CD1c-positive myeloid dendritic cell (primary cell): ENCODE measurements around the gene KRT76.
A peak's percentile ranks its signal among the peaks of the same experiment; 100 is the strongest.
"Not testable (repeated sequence)": the region's sequence is repeated elsewhere in the genome, so short reads cannot be mapped to it uniquely, and the experiment has no call there.

Experiments
- DNase-seq: peaks from one replicate; pipeline ENCODE4 v3.0.0-alpha.2; 2016; ENCODE audit errors: extremely low spot score

KRT76 gene

GRCh38 chr12:52781399-52782082 is 4.4 kb upstream of the KRT76 start:
- DNase-seq: no peak

DNA sequence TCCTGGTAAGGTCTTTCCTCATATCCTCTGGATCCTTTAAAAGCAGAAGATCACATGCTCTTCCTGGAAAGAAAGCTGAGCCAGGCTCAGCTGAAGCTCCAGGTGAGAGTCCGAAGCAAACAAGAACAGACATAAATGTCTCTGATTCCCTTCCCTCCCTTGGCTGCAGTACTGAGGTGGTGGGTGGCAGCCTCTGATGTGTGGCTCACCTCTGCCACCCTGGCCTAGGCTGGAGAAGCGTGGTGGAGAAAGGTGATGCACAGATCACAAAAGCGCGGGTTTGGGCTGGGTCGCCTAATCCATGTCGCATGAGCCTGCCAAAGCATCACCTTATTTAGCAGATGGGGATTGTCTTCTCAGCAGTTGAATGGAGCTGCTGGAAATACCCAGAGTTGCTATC is 2.8 kb upstream of the KRT76 start:
- DNase-seq: no peak

DNA sequence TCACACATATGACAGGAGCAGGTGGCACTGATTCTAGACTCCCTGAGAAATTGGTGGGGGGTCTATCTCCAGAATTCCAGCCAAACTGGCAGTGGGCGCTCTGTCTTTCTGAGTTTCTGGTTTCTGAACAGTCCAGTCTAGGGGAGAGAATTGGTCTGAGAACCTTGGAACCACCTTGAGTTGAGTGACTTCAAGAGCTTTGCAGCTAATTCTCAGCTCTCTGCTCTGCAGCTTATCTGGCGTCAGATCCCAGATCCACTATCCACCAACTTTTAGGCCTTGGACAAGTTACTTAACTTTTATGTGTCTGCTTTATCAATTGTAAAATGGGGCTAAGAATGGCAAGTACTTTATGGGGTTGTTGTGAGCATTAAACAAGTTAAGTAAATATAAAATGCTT is 1.7 kb upstream of the KRT76 start:
- no peak for DNase-seq

DNA sequence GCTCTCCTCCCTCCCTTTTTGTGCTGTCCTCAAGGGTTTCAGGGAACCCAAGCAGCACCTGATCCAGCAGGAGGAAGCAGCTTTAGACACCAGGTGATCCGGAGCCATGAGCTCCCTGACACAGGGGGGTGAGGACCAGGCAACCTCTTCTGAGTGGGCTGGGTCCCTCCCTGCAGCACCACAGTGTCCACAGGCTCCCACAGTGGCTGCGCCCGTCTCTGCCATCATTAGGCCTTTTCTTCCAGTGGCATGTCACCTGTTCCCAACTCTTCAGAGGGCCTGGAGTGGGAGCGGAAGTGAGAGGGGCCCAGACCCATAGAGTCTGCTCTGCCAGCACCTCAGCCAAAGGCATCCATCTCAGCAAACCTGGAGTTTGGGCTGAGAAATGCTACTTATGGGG is 421 bp upstream of the KRT76 start:
- no peak for DNase-seq

DNA sequence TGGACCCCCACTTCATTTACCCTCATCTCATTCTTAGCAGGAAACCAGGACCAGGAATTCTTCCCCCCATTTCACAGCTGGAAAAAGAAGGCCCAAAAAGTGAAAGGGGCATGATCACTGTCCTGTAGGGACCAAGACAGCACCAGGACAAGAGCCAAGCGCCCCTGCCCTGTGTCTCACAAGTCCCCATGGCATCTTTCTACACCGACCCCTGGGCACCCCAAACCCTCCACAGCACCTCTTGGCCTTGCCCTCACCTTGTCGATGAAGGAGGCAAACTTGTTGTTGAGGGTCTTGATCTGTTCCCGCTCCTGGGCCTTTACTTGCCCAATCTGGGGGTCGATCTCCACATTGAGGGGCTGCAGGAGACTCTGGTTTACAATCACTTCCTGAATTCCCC is 710 bp downstream of the KRT76 start:
- DNase-seq: no peak

- no peak for DNase-seq
These were observed 2.4 kb downstream of the KRT76 start for GRCh38 chr12:52774629-52775250.

DNA sequence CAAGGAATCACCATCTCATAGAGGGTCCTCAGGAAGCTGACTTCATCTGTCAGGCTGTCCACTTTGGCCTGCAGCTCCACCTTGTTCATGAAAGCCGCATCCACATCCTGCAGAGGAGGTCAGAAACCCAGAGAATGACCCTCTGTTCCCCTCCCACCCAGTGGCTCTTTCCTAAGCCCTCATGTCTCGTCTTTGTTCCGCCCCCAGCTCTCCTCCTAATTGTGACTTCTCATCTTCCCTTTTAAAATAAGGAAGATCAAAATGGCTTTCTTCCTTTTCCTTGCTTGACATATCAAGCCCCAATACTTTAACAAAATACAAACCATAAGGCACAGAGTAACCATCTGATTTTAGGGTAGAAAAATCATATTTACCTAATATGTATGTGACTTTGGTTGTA is 4.4 kb downstream of the KRT76 start:
- peak; percentile 24 for DNase-seq

DNA sequence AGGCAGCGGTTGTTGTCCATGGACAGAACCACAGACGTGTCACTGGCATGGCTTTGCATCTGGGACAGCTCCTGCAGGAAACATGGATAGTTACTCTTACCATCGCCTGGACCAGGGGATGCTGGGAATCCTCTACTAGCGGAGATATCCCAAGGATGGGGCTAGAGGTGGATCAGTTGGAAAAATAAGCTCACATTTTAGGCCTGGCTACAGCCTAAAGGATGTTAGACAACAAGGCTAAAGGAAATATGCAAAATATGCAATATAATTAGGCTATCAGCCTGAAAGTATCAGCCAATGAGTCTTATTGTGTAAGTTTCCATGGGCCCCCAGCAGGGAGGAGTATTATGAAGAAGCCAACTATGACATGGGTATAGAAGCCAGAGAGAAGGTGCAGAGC is 5.0 kb downstream of the KRT76 start:
- no peak for DNase-seq

DNA sequence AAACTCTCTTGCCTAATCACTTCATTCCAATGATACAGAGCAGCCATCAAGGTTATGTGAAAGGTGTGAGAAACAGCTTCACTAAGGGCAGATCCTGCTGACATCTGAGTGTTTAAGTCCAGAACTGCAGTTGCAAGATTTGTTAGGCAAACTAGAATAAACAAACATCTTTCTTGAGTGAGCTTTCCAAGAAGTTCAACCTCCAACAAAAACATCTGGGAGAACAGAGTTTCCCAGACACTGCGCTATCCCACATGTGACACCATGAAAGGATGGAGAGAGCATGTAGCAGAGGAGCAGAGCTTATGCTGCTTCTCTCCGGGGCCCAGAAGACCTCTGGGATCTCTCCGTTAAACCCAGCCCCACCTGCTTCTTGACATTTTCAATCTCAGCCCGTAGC is 5.6 kb downstream of the KRT76 start:
- DNase-seq: no peak

DNA sequence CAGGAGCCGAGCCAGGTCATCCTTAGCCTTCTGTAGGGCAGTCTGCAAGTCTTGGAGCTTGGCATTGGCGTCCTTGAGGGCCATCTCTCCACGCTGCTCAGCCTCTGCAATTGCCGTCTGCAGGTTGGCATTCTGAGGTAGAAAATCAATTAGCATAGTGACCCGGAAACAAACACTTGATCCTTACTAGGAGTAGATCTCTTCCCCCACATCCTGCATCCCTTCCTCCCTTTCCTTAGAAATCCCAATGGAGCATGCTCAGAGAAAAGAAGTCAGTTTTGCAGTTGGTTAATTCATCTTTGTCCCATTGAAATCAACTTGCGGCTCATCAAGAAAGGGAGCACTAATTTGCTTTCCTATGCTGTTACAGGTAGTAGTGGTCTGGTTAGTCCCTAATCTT is 6.1 kb downstream of the KRT76 start:
- no peak for DNase-seq

- DNase-seq: no peak
These were observed 7.2 kb downstream of the KRT76 start for GRCh38 chr12:52769946-52770345.

- DNase-seq: no peak
These were observed 7.8 kb downstream of the KRT76 start for GRCh38 chr12:52769354-52769753.

DNA sequence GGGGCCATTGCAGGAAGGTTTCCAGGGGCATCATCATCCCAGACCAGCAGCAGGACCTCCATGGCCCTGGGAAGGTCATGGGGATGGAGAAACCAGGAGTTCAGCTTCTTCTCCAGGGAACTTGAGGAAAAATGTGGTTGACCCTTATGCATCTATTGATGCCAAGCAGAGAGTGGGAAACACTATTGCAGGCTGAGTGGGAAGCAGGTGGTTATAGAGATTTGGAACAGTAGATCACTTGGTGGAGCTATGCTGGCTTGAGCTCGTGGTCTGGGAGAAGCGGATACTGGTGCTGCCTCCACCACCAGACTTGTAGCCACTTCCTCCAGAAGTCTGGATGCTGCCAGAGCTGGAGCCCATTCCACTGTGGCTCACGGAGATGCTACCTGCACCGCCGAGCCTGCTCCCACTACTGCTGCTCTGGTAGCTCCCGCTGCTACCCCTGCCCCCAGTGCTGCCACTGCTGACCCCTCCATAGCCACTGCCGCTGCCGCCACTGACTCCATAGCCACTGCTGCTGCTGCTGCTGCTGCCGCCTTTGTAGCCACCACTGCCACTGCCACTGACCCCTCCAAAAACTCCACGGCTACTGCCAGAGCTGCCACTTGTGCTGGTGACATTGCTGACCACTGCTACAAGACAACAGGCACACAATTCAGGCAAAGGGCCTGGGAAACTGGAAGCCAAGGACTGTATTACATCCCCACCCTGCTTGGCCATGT is 8.5 kb downstream of the KRT76 start:
- no peak for DNase-seq

- no peak for DNase-seq
These were observed 9.7 kb downstream of the KRT76 start for GRCh38 chr12:52767427-52767826.

GRCh38 chr12:52767020-52767379 is 10.1 kb downstream of the KRT76 start:
- no peak for DNase-seq

- DNase-seq: no peak
These were observed 10.7 kb downstream of the KRT76 start for GRCh38 chr12:52766351-52767019.

DNA sequence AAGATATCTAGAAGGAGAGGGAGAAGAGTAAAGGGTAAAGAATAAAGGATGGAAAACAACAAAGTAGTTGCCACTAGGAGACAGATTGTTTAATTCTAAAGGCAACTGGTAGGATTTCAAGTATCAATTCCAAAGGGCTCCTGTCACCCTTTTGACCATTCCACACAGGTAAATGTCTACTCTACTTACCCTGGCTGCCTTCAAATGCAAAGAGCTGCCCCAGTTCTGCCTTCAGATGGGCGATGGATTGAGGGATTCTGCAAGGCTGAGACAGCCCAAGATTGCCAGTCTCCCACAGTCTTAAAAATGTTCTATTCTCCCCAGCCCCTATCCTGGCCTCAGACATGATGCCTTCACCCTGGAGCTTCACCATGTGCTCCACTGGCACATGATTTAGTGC is 11.4 kb downstream of the KRT76 start:
- DNase-seq: no peak

DNA sequence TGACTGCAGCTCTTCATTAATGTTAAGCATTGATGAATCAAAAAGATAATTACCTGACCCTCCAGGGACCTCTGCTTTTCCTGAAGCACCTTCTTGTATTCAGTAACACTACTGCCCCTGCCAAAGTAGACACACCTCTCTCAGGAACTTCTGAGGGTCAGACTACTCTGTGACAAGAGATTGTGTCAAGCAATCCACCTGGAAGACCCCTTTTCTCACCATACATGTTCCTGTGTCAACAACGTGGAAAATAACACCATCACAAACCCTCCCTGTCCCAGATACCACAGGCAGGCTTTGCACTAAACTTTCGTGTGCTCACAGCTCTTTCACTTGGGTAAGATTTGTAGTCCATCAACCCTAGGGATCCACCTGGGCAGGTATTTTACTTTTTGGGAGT is 13.2 kb downstream of the KRT76 start:
- DNase-seq: no peak

GRCh38 chr12:52763036-52763659 is 14.0 kb downstream of the KRT76 start:
- no peak for DNase-seq

DNA sequence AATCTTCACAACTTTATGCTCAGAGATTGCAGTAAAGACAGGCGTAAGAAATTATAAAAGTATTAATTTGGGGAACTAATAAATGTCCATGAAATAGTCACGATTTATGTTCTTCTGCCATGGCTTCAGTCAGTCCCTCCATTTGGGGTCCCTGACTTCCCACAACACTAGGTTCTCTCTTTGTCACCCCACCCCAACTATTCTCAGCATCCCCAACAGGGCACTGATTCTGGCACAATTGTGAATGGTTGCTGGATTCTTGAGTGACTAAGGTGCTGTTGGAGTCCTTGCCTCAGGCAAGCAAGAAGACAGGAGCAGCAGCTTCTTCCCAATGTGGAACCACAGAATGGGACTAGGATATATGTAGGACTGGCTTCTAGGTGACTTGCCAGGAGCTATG is 15.3 kb downstream of the KRT76 start:
- DNase-seq: no peak

DNA sequence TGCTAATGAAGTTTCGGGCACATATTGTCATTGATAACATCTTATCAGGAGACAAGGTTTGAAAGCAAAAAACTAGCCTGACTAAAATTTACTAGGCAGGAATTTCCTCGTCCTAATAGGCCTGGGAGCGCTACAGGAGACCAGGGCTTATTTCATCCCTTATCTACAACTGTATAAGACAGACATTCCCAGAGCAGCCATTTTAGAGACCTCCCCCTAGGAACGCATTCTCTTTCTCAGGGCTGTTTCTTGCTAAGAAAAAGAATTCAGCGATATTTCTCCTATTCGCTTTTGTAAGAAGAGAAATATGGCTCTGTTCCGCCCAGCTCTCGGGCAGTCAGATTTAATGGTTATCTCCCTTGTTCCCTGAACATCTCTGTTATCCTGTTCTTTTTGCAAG is 15.9 kb downstream of the KRT76 start:
- not testable (repeated sequence) for DNase-seq

- no peak for DNase-seq
These were observed 16.5 kb downstream of the KRT76 start for GRCh38 chr12:52760623-52761022.
